Fibroblast of villous mesenchyme (primary cell): ENCODE data around the gene ABCF3. TPM values are rescaled to one million over a fixed set of nuclear protein-coding genes. Genes with fewer than 3 reads are reported as not detected.

Experiments
- DNase-seq: peaks from one replicate; pipeline ENCODE4 v3.0.0-alpha.2; 2010; ENCODE audit warnings: low read depth
- H3K4me3 ChIP-seq: 2 replicates; pipeline ENCODE4 v1.5.1; 2011; ENCODE audit warnings: low read depth, mild to moderate bottlenecking, low read length
- small RNA-seq: library from RNA; depleted of rRNA; stranded (forward); fragments of <200 nt; gene quantifications from one replicate; pipeline ENCODE3, GENCODE V24; 2012
- total RNA-seq: library from RNA; depleted of rRNA; stranded (reverse); fragments of >200 nt; gene quantifications from 2 replicates; pipeline ENCODE4 v1.2.3, GENCODE V29; 2012
- TF ChIP-seq, protein P1 (sequence below): IDR thresholded peaks from 2 replicates; pipeline ENCODE4 v1.5.1; 2012; ENCODE audit warnings: low read depth, mild to moderate bottlenecking, low read length; ENCODE audit not compliant: insufficient read depth

Gene ABCF3
- total RNA-seq, 1 donor, result 51.0 TPM

DNA sequence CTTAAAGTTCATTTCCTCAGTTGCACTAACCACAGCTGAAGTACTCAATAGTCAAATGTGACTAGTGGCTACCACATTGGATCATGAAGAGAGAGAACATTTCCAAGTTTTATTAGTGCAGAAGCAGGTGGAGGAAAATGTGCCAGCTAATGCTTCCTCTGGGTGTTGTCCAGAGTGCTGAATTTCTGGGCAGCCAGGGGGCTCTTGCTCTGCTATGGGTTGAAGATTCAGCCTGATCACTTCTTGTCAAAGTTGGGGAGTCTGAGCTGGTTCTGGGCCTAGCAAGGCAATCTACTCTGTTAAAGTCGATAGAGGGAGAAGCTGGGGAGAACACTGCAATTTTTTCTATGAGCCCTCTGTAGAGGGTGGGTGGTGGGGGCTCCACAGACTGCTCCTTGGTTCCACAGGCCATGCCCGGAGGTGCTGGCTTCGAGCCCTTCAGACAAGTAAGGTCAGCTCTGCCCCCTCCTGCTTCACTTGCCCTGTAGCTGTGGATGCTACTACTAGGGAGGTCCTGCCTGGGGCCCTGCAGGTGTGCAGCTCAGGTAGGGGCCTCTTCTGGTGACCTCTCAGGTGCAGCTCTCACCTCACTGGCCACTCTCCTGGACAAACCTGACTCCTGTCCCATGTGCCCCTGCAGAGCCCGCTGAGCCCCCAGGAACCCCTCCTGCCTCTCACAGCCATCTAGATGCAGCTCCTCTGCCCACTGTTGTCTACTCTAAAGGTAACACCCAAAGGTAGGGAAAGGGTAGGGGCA lies 54.6 kb downstream of the ABCF3 start:
- peak; percentile 24 for DNase-seq
- TF ChIP-seq, protein P1, sequence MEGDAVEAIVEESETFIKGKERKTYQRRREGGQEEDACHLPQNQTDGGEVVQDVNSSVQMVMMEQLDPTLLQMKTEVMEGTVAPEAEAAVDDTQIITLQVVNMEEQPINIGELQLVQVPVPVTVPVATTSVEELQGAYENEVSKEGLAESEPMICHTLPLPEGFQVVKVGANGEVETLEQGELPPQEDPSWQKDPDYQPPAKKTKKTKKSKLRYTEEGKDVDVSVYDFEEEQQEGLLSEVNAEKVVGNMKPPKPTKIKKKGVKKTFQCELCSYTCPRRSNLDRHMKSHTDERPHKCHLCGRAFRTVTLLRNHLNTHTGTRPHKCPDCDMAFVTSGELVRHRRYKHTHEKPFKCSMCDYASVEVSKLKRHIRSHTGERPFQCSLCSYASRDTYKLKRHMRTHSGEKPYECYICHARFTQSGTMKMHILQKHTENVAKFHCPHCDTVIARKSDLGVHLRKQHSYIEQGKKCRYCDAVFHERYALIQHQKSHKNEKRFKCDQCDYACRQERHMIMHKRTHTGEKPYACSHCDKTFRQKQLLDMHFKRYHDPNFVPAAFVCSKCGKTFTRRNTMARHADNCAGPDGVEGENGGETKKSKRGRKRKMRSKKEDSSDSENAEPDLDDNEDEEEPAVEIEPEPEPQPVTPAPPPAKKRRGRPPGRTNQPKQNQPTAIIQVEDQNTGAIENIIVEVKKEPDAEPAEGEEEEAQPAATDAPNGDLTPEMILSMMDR, result peak; percentile 15

DNA sequence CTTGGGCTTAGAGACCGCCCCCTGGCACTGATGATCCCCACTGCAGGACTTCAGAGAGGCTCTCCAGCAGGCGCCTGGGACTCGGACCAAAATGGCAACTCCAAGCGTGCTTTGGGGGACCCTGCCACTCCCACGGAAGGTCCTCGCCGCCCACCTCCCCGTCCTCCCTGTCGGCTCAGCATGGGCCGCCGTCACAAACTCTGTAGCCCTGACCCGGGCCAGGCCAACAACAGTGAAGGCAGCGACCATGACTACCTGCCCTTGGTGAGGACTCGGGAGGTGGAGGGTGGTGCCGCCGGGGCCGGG lies 55.1 kb downstream of the ABCF3 start:
- no peak overlapping the region for H3K4me3 ChIP-seq
- no peak for DNase-seq
- TF ChIP-seq, protein P1, result no peak

More for the DNA sequence above, 54.6 kb downstream of the ABCF3 start:
- no peak overlapping the region for H3K4me3 ChIP-seq

DNA sequence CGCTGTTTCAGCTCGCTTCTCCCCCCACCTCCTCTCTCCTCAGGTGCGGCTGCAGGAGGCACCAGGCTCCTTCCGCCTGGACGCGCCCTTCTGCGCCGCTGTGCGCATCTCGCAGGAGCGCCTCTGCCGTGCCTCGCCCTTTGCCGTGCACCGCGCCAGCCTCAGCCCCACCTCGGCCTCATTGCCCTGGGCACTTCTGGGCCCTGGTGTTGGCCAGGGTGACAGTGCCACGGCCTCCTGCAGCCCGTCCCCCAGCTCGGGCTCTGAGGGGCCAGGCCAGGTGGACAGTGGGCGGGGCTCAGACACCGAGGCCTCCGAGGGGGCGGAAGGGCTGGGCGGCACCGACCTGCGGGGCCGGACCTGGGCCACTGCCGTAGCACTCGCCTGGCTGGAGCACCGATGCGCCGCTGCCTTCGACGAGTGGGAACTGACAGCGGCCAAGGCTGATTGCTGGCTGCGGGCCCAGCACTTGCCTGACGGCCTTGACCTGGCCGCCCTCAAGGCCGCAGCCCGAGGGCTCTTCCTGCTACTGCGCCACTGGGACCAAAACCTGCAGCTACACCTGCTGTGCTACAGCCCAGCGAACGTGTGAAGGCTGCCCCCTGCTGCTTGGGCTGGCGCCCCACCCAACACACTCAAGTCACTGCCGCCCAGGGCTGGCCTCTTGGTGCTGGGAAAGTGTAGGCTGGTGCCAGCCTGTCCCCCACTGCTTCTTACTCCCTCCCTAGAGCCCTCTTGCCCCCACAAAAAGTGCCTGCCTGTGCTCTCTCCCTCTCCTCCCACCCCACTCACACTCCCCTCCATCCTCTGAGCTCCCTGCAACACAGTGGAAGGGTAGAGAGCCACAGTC lies 55.7 kb downstream of the ABCF3 start:
- TF ChIP-seq, protein P1, result peak; percentile 42
- H3K4me3 ChIP-seq, result no peak overlapping the region
- DNase-seq, result peak; percentile 14

DNA sequence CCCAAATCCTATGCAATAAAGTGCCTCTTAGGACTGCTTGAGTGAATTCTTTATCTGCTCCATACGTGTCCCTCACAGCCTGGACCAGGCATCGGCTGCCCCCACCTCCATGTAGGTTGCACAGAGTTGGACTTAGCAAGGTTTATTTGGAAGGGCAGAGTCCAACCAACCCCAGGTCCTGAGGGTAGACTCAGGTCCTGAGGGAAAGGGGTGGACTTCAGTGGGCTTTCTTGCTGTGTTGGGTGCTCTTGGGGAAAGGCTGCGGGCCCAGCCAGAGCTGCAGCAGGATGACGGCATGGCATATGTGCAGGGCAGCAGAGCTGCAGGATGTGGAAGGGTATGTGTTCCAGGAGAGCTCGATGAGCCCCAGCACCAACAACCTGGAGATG lies 56.3 kb downstream of the ABCF3 start:
- no peak for DNase-seq

More for the DNA sequence above, 56.3 kb downstream of the ABCF3 start:
- TF ChIP-seq, protein P1, result no peak
- no peak overlapping the region for H3K4me3 ChIP-seq

Small RNA genes within 50 kb of the gene (small RNA-seq; reads per million reads assigned to genes)
- not detected for gene MIR1224

Other genes starting within 250 kb of the ABCF3 start
- 13.2 and 23.3 TPM in 2 replicates for gene ABCC5, start 168.3 kb upstream of the ABCF3 start, total RNA-seq
- gene HTR3D, start 154.5 kb upstream of the ABCF3 start, total RNA-seq, result not detected in 2 replicates
- gene HTR3C, start 133.2 kb upstream of the ABCF3 start, total RNA-seq, result not detected in 2 replicates
- not detected in 2 replicates for gene HTR3E, start 89.1 kb upstream of the ABCF3 start, total RNA-seq
- 28.0 and 30.7 TPM in 2 replicates for gene EIF2B5, start 50.8 kb upstream of the ABCF3 start, total RNA-seq
- gene DVL3, start 30.8 kb upstream of the ABCF3 start, total RNA-seq, result 39.3 and 46.1 TPM in 2 replicates
- gene AP2M1, start 11.3 kb upstream of the ABCF3 start, total RNA-seq, result 375 and 469 TPM in 2 replicates
- not detected in 2 replicates for gene VWA5B2, start 43.4 kb downstream of the ABCF3 start, total RNA-seq
- 28.7 and 41.0 TPM in 2 replicates for gene ALG3, start 62.8 kb downstream of the ABCF3 start, total RNA-seq
- 3.9 and 5.6 TPM in 2 replicates for gene EEF1AKMT4, start 63.5 kb downstream of the ABCF3 start, total RNA-seq
- under 0.01 TPM in 1 of 2 replicates, not detected in the other for gene CAMK2N2, start 75.4 kb downstream of the ABCF3 start, total RNA-seq
- not detected in 2 replicates for gene ECE2, start 89.8 kb downstream of the ABCF3 start, total RNA-seq
- gene PSMD2, start 113.0 kb downstream of the ABCF3 start, total RNA-seq, result 364 and 388 TPM in 2 replicates
- 252 and 288 TPM in 2 replicates for gene EIF4G1, start 128.4 kb downstream of the ABCF3 start, total RNA-seq
- 13.9 and 17.3 TPM in 2 replicates for gene FAM131A, start 151.4 kb downstream of the ABCF3 start, total RNA-seq
- gene CLCN2, start 175.4 kb downstream of the ABCF3 start, total RNA-seq, result 4.2 and 6.0 TPM in 2 replicates
- gene POLR2H, start 175.5 kb downstream of the ABCF3 start, total RNA-seq, result 39.6 and 61.3 TPM in 2 replicates
- 0.32 and 0.86 TPM in 2 replicates for gene THPO, start 192.0 kb downstream of the ABCF3 start, total RNA-seq
- 1.7 and 3.5 TPM in 2 replicates for gene CHRD, start 193.9 kb downstream of the ABCF3 start, total RNA-seq